ENCODE measurements around the gene ATP8A2.

The ATP8A2 gene

DNA sequence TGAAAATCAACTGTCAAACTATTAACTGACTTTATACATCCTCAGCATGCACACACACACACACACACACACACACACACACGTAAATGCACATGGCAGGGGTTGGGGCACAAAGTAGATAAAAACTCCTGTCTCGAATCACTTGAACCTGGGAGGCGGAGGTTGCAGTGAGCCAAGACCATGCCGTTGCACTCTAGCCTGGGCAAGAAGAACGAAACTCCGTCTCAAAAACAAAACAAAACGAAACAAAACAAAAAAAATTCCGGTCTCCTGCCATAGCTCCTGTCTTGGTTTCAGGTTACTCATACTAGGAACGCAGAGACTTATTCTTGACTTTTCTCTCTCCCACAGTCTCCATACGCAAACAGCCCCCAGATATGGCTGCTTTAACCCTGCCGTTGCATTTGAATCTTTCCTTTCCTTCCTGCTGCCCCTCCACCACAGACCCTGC lies 531.1 kb downstream of the ATP8A2 start:
- H3K4me2 ChIP-seq (ENCODE audit: low read depth, low read length), result peak overlapping the region; percentile 69
- no peaks in the 10 kb centered on the region for H3K9me2 ChIP-seq (replicated peaks; ENCODE audit: insufficient read depth, low read length)

DNA sequence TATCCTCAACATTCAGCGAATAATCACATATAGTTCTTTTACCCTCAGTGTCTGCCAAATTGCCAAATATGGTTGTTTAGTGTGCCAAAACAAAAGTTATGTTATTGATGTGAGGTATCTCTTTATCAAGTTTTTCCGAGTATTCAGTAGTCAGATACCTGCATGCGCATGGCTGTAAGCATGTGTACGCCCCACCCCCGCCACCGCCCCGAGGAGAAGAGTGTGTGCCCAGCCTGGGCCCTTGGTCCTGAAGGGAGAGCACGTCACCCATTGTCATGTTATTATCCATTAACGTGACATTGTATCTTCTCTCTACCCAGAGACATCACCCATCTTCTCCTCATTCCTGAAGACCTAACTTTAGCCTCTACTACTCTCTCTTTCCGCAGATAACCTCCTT lies 533.1 kb downstream of the ATP8A2 start:
- Histone ChIP-seq H3K9me3 (replicated peaks; ENCODE audit: insufficient read depth, low read length) (no peaks in the 10 kb centered on the region), H3K79me2 (ENCODE audit: low read length) (no peaks in the 10 kb centered on the region), H3K4me3 (ENCODE audit: low read length) (no peak overlapping the region), H4K20me1 (ENCODE audit: insufficient read depth, low read length) (no peaks in the 10 kb centered on the region), H2AFZ (ENCODE audit: low read length) (no peak overlapping the region), H3K27ac (ENCODE audit: low read length) (no peak overlapping the region), H3K4me2 (ENCODE audit: low read depth, low read length) (no peak overlapping the region), H3K4me1 (ENCODE audit: low read length) (peaks cover 15% of the 10 kb centered on the region), H3F3A (ENCODE audit: insufficient read depth, low read length) (0 out of 2 replicates have a peak, but pooled peaks cover 3% of the 10 kb centered on the region), H3K9ac (ENCODE audit: low read length) (no peak overlapping the region), H3K27me3 (replicated peaks; ENCODE audit: insufficient read depth, low read length) (no peaks in the 10 kb centered on the region), H3K36me3 (replicated peaks; ENCODE audit: insufficient read depth, low read length) (no peaks in the 10 kb centered on the region), H3K9me2 (replicated peaks; ENCODE audit: insufficient read depth, low read length) (no peaks in the 10 kb centered on the region)
- TF ChIP-seq, protein P1, sequence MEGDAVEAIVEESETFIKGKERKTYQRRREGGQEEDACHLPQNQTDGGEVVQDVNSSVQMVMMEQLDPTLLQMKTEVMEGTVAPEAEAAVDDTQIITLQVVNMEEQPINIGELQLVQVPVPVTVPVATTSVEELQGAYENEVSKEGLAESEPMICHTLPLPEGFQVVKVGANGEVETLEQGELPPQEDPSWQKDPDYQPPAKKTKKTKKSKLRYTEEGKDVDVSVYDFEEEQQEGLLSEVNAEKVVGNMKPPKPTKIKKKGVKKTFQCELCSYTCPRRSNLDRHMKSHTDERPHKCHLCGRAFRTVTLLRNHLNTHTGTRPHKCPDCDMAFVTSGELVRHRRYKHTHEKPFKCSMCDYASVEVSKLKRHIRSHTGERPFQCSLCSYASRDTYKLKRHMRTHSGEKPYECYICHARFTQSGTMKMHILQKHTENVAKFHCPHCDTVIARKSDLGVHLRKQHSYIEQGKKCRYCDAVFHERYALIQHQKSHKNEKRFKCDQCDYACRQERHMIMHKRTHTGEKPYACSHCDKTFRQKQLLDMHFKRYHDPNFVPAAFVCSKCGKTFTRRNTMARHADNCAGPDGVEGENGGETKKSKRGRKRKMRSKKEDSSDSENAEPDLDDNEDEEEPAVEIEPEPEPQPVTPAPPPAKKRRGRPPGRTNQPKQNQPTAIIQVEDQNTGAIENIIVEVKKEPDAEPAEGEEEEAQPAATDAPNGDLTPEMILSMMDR (IDR thresholded peaks at IDR 0.05; ENCODE audit: low read length), result no peak
- DNase-seq, result no peak

More for the DNA sequence above, 531.1 kb downstream of the ATP8A2 start:
- Histone ChIP-seq H3K9ac (ENCODE audit: low read length) (no peak overlapping the region; the same call in 1 of the 2 replicates), H3K79me2 (ENCODE audit: low read length) (no peaks in the 10 kb centered on the region), H3K27ac (ENCODE audit: low read length) (peak overlapping the region; percentile 56; the same call in 1 of the 2 replicates), H3K9me3 (replicated peaks; ENCODE audit: insufficient read depth, low read length) (no peaks in the 10 kb centered on the region), H4K20me1 (ENCODE audit: insufficient read depth, low read length) (no peaks in the 10 kb centered on the region), H3F3A (ENCODE audit: insufficient read depth, low read length) (0 out of 2 replicates have a peak, but pooled peaks cover 3% of the 10 kb centered on the region), H3K27me3 (replicated peaks; ENCODE audit: insufficient read depth, low read length) (no peaks in the 10 kb centered on the region), H3K4me1 (ENCODE audit: low read length) (peaks cover 15% of the 10 kb centered on the region), H3K4me3 (ENCODE audit: low read length) (peak overlapping the region; percentile 33), H2AFZ (ENCODE audit: low read length) (peak overlapping the region; percentile 39), H3K36me3 (replicated peaks; ENCODE audit: insufficient read depth, low read length) (no peaks in the 10 kb centered on the region)
- TF ChIP-seq, protein P1 (IDR thresholded peaks at IDR 0.05; ENCODE audit: low read length), result no peak
- no peak for TF ChIP-seq EZH2phosphoT487 (IDR thresholded peaks at IDR 0.05; ENCODE audit: low read length)
- TF ChIP-seq EZH2 (optimal IDR thresholded peaks at IDR 0.05; ENCODE audit: low read depth, low read length), result no peak
- peak; percentile 50 for DNase-seq

DNA sequence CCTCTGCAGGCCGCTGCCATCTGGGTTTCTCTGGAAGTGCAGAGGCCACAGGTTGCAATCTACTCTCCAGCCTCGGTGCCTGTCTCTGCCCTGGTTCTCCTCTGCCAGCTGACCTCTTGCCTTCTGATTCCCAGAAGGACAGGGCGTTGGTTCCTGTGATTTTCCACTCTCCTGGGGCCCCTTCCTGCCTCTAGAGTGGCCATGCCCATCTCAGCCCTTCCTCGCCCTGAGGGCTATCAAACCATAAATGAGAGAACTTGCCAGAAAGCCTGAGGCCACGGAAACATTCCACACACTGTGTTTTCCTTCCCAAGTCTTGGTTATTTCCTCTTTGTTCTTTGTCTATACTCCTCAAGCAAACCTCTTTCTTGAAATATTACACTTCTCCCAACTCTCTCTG lies 533.8 kb downstream of the ATP8A2 start:
- peaks cover 15% of the 10 kb centered on the region for H3K4me1 ChIP-seq (ENCODE audit: low read length)

More for the DNA sequence above, 533.8 kb downstream of the ATP8A2 start:
- Histone ChIP-seq H3K27me3 (replicated peaks; ENCODE audit: insufficient read depth, low read length) (no peaks in the 10 kb centered on the region), H3K9me3 (replicated peaks; ENCODE audit: insufficient read depth, low read length) (no peaks in the 10 kb centered on the region), H3K79me2 (ENCODE audit: low read length) (no peaks in the 10 kb centered on the region), H4K20me1 (ENCODE audit: insufficient read depth, low read length) (no peaks in the 10 kb centered on the region), H3K4me3 (ENCODE audit: low read length) (no peak overlapping the region), H3K9ac (ENCODE audit: low read length) (no peak overlapping the region), H3K9me2 (replicated peaks; ENCODE audit: insufficient read depth, low read length) (no peaks in the 10 kb centered on the region), H2AFZ (ENCODE audit: low read length) (no peak overlapping the region), H3K27ac (ENCODE audit: low read length) (no peak overlapping the region), H3F3A (ENCODE audit: insufficient read depth, low read length) (0 out of 2 replicates have a peak, but pooled peaks cover 3% of the 10 kb centered on the region), H3K4me2 (ENCODE audit: low read depth, low read length) (no peak overlapping the region), H3K36me3 (replicated peaks; ENCODE audit: insufficient read depth, low read length) (no peaks in the 10 kb centered on the region)
- TF ChIP-seq, protein P1 (IDR thresholded peaks at IDR 0.05; ENCODE audit: low read length), result no peak
- TF ChIP-seq EZH2phosphoT487 (IDR thresholded peaks at IDR 0.05; ENCODE audit: low read length) (no peak), EZH2 (optimal IDR thresholded peaks at IDR 0.05; ENCODE audit: low read depth, low read length) (no peak)
- DNase-seq, result no peak

Data from MM.1S (cell line).